Measurements from ENCODE around the gene MYL5. TPM values are rescaled to one million over a fixed set of nuclear protein-coding genes. Genes with fewer than 3 reads are reported as not detected.

The MYL5 gene
- total and polyA plus RNA-seq, 2 of the 4 experiments (the other 2 are of a cell fraction) = 9.1 to 16.0 TPM

- H4K5ac ChIP-seq (ENCODE audit: low read depth, low read length) = no peak overlapping the region
- no peak overlapping the region for H4K8ac ChIP-seq (ENCODE audit: low read depth in 2 of 2, low read length in 2 of 2)
- dilution Hi-C loops (cut with HindIII; ENCODE audit: low sequenced_read_pairs, unreplicated experiment) = no loop called here
- peaks cover 12% of the 10 kb centered on the region for H3K9me1 ChIP-seq (ENCODE audit: insufficient read depth, low read length)
- no peaks in the 10 kb centered on the region for H3K27me3 ChIP-seq (ENCODE audit: control insufficient read depth, insufficient read depth, low read length)
- in situ Hi-C loops (cut with MboI; ENCODE audit: low sequenced_read_pairs) = no loop called here
- POLR2A ChIA-PET (ENCODE audit: unreplicated experiment) = no interaction called here
- WGBS, 2 experiments (ENCODE audit: extremely low coverage in 2 of 2, insufficient read length in 1 of 2) = 95% methylated on average over 16 of the region's 41 CpGs; no CpG with 5 or more reads in 1 of the 2 experiments
- peaks cover 85% of the 10 kb centered on the region for H4K20me1 ChIP-seq (ENCODE audit: insufficient read depth, low read length)
- CTCF ChIA-PET = no interaction called here
- peaks cover 15% of the 10 kb centered on the region for H3K4me1 ChIP-seq (ENCODE audit: control insufficient read depth, insufficient read depth, low read length)
- no peak overlapping the region for H3K9ac ChIP-seq (ENCODE audit: low read depth, low read length)
- H3K79me1 ChIP-seq (ENCODE audit: low read depth in 1 of 2, low read length in 2 of 2) = peaks cover 13 to 63% of the 10 kb centered on the region in 2 experiments
- no peak overlapping the region for H3K4me3 ChIP-seq (ENCODE audit: insufficient read depth, low read depth, low read length)
- no peaks in the 10 kb centered on the region for H3K9me3 ChIP-seq (ENCODE audit: control insufficient read depth, insufficient read depth, low read length)
- peak overlapping the region; percentile 16; the same call in 1 of the 2 replicates for H2BK120ac ChIP-seq (ENCODE audit: low read depth, low read length)
- no peak overlapping the region for H2BK15ac ChIP-seq (ENCODE audit: low read depth, low read length)
- TF ChIP-seq ELK1 (IDR thresholded peaks at IDR 0.05; ENCODE audit: borderline replicate concordance, low read depth, low read length) (no peak), CEBPB (IDR thresholded peaks at IDR 0.05; ENCODE audit: low read depth, low read length) (no peak)
- 0 out of 2 replicates have a peak overlapping the region, but pooled peaks have one; percentile 32 for H3K4ac ChIP-seq (ENCODE audit: low read depth, low read length)
- no peak overlapping the region for H4K91ac ChIP-seq (ENCODE audit: insufficient read depth, low read depth, low read length)
- no peak overlapping the region for H2AFZ ChIP-seq (replicated peaks; ENCODE audit: low read length, poor library complexity)
- no TSS peak for BruUV-seq (replicated peaks)
- no peak overlapping the region for H3K14ac ChIP-seq (replicated peaks; ENCODE audit: low read depth, low read length)
- no peak overlapping the region for H2AK5ac ChIP-seq (ENCODE audit: low read depth, low read length)
- no peak overlapping the region for H3K18ac ChIP-seq (ENCODE audit: low read depth, low read length)
- H3K4me2 ChIP-seq (ENCODE audit: low read depth, low read length) = no peak overlapping the region
- H2AK9ac ChIP-seq (replicated peaks; ENCODE audit: low read depth, low read length, poor library complexity) = peak overlapping the region; percentile 6
- intact Hi-C loops (cut with micrococcal nuclease) = no loop called here
- no peak overlapping the region for H2BK20ac ChIP-seq (ENCODE audit: low read depth, low read length)
- peaks cover 19% of the 10 kb centered on the region for H3K36me3 ChIP-seq (ENCODE audit: control insufficient read depth, insufficient read depth, low read length)
- peak overlapping the region; percentile 19; the same call in 1 of the 2 replicates for H3K27ac ChIP-seq (ENCODE audit: insufficient read depth, low read length)
- no peak for ATAC-seq (ENCODE audit: low read depth)
- no peak for DNase-seq
- no peak overlapping the region for H2BK5ac ChIP-seq (ENCODE audit: low read depth, low read length, poor library complexity, severe bottlenecking)
- peak overlapping the region; percentile 20; the same call in 1 of the 2 replicates for H3K23ac ChIP-seq (ENCODE audit: low read depth, low read length)
- H3K56ac ChIP-seq (ENCODE audit: extremely low read depth, insufficient read depth, low read length) = no peak overlapping the region
Measured at GRCh38 chr4:725391-726234, 51.3 kb downstream of the MYL5 start.

All from IMR-90 (cell line).